Measurements from ENCODE around the gene C2CD4D.

The C2CD4D gene

GRCh38 chr1:151835596-151835995, 4.0 kb downstream of the C2CD4D start:
- DNase-seq (ENCODE audit: extremely low read depth in 1 of 2, low read depth in 1 of 2) = no peak

- no peak for DNase-seq (ENCODE audit: extremely low read depth in 1 of 2, low read depth in 1 of 2)
Observed at GRCh38 chr1:151834239-151834638, 5.4 kb downstream of the C2CD4D start.

- DNase-seq (ENCODE audit: extremely low read depth in 1 of 2, low read depth in 1 of 2) = no peak
Observed at GRCh38 chr1:151833172-151833900, 6.3 kb downstream of the C2CD4D start.

DNA sequence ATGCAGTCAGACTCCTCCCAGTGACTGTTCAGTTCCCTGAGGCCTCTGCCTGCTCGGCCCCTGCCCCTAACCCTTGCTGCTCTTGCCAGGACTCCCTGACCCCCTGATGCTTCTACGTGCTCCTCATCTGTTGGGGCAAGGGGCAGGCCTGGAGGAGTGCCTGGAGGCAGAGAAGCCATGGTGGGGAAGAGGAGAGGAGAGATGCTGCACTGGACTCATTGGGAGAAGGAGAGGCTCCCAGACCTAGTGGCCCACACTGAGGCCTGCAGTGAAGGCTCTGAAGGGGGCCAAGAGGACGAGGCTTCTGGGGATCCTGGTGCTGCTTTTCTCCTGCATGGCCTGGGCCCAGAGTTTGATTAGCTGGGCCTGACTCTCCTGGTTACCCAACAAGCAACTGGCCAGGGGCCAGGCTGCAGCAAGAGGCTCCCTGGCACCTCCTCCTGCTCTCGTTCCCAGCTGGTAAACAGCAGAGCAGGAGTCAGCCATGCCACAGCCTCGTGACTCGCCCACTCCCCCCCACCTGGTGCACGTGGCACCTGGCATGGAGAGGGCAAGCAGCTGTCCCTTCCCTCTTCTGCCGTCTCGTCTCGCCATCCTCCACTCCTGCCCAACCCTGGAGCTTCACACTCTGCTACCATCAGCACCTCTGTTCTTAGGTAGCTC, 7.2 kb downstream of the C2CD4D start:
- no peak for DNase-seq (ENCODE audit: extremely low read depth in 1 of 2, low read depth in 1 of 2)

DNA sequence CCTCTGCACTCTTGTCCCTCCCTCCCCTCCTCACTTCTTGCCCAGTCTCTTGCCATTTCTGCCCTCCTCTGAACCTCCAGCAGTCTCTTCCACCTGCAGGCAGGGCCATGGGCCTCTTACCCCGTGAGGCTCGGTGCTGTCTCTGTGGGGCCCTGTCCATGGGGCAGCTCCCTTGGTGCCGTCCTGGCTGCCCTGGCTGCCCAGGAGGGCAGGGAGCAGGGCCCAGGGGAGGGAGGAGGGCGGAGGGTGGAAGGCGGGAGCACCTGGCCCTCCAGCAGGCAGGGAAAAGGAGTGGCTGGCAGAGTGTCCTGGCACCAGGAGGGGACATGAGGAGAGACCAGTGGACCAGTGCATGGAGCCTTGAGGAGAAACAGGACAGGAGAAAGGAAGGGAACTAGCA, 8.0 kb downstream of the C2CD4D start, which contains the start of gene RORC:
Gene RORC, minus strand, starts transcription at position 198 of the 400 bp plus-strand sequence. Its CDS starts 38 bp downstream, at position 160.
- no peak for DNase-seq (ENCODE audit: extremely low read depth in 1 of 2, low read depth in 1 of 2)

- no peak for DNase-seq (ENCODE audit: extremely low read depth in 1 of 2, low read depth in 1 of 2)
Observed at GRCh38 chr1:151831256-151831591, 8.4 kb downstream of the C2CD4D start.

GRCh38 chr1:151830055-151830454, 9.6 kb downstream of the C2CD4D start:
- no peak for DNase-seq (ENCODE audit: extremely low read depth in 1 of 2, low read depth in 1 of 2)

- no peak for DNase-seq (ENCODE audit: extremely low read depth in 1 of 2, low read depth in 1 of 2)
Observed at GRCh38 chr1:151829352-151830046, 10.1 kb downstream of the C2CD4D start.

DNA sequence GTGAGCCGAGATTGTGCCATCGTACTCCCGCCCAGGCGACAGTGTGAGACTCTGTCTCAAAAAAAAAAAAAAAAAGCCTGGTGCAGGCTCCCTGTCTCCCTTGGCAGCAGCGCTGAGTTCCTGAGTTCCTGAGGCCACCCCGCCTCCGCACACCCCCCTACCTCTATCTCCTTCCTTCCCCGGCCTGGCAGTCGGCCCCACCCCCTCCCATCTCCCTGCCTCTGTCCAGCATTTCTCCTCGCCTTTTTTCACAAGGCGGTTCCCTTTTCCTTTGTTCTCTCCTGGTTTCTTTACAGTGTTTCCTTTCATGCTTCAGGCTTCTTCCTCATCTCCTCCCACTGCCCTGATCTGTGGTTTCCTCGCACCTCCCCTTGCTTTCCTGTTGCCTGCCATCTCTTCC, 10.7 kb downstream of the C2CD4D start:
- no peak for DNase-seq (ENCODE audit: extremely low read depth in 1 of 2, low read depth in 1 of 2)

DNA sequence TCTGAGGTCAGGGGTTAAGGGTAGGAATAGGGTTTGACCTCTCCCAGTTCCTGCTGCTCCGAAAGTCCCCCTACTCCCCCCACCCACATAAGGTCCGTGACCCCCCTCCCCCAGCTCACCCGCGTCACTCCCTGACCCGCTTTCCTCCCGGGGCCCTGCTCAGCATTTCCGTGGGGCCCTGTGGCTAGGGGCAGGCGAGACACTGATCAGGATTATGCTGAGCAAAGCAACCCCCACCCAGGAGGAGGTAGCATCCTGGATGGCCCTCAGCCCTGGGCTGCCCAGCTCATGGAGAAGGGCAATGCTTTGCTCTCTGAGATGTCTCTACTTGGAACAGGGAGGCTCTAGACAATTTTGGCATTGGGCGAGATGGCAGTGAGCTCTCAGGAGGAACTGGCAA, 11.8 kb downstream of the C2CD4D start:
- no peak for DNase-seq (ENCODE audit: extremely low read depth in 1 of 2, low read depth in 1 of 2)

DNA sequence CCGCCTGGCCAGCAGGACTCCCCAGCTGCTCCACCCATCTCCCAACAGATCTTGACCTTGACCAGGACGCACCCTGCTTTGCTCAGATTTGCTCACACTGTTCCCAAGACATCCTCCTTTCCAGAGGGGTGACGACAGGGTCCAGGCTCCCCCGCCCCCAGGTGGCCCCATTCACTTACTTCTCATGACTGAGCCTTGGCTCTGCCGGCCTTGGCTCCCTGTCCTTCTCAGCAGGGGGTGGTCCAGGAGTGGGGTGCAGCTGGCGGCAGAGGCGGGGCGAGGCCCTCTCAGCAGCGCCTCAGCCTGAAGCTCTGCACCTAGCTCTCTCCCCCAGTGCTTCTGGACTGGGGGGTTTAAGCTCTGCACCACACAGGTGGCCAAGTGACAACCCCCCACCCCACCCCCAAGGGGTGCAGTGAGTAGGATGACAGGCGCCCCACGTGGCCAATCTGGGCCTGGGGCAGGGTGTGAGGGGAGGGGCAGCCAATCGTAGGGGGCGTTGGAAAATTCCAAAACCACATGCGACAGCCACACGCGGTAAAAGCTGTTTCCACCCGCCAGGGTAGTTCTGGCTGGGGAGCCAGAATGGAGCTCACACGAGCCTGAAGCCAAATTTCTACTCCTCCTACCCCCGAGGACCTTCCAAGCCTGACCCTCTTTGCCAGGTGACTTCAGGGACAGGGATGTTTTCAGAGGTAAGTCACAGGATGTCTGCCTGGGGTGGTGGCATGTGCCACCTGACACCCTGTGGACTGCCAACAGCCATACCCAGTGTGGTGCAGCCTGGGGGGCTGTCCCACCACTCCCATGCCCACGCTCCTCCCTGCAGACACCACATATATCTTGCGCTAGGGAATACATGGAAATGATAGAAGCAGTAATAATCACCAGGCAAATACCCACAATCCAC, 13.6 kb downstream of the C2CD4D start:
- peak in 1 of 2 donors; percentile 24 for DNase-seq (ENCODE audit: extremely low read depth in 1 of 2, low read depth in 1 of 2)

GRCh38 chr1:151825204-151825603, 14.4 kb downstream of the C2CD4D start:
- no peak for DNase-seq (ENCODE audit: extremely low read depth in 1 of 2, low read depth in 1 of 2)

GRCh38 chr1:151823175-151823574, 16.4 kb downstream of the C2CD4D start:
- DNase-seq (ENCODE audit: extremely low read depth in 1 of 2, low read depth in 1 of 2) = no peak

DNA sequence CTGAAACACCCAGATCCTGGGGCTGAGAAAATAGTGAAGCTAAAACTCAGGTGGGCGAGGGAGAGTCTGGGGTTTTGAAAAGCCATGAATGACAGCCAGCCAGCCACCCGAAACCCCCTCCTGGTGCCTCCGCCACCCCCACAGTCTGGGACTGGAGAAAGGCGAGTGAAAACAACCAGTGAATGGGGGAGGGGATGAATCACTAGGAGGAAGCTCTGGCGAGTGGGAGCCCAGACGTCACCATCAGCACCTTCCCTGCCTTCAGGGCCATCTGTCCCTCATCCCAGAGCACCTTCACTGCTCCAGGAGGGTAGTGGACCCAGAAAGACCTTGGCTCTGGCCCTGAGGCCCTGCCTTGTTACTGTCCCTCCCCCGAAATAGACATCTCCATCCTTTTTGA, 17.2 kb downstream of the C2CD4D start:
- peak in 1 of 2 donors; percentile 79 for DNase-seq (ENCODE audit: extremely low read depth in 1 of 2, low read depth in 1 of 2)

- DNase-seq (ENCODE audit: extremely low read depth in 1 of 2, low read depth in 1 of 2) = no peak
Observed at GRCh38 chr1:151820940-151821339, 18.7 kb downstream of the C2CD4D start.

DNA sequence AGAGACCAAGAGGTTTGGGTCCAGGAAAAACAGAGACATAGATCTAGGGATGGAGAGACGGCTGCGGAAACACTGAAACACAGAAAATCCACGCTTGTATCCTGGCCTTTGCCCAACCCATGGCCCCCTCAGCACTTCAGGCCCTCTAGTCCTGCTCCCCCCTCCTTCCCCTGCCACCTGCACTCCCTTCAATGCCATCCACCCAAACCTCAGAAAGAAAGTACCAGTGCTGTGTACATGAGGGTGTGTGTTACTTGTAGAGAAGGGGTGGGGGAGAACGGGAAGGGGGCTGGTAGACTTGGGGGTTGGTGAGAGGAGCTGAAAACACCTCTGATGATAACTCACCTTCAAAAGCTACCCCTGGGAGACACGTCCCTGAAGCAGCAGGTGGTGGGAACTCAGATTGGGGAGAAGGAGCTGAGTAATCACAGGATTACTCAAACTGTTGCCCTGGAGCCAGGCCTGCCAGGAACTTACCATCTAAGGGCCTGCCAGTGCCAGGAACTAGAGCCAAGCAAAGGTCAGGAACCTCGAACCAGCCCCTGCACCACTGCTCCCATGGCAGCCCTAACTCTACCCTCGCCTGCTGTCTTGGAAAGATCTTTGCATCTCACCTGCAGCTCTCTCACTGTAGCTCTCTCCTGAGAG, 19.5 kb downstream of the C2CD4D start:
- DNase-seq (ENCODE audit: extremely low read depth in 1 of 2, low read depth in 1 of 2) = peak in 1 of 2 donors; percentile 56

DNA sequence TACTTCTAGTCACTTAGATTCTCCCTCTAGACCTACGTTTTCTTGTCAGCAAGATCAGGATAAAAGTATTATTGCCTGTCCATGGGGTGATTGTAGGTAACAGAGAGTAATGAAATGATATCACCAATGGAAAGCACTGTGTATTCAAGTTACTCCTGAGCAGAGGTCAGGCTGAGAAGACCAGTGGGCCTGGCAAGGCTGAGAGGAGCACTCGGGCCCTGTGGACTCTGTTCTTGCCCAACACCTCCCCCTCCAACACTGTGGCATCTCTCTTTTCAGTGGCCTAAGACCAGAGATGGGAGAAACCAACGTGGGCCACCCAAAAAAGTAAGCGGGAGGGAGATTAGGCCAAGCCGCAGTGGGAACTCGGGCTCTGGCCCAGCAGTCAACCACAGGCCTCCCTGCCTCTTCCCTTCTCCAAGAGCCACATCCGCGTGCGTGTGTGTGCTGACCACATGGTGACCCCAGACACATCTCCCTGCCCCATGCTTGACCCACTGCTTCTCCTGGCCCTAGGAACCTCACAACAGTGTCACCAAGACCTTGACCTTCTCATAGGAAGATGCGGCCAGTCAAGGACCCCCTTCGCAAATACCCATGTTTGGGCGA, 20.3 kb downstream of the C2CD4D start:
- no peak for DNase-seq (ENCODE audit: extremely low read depth in 1 of 2, low read depth in 1 of 2)

DNA sequence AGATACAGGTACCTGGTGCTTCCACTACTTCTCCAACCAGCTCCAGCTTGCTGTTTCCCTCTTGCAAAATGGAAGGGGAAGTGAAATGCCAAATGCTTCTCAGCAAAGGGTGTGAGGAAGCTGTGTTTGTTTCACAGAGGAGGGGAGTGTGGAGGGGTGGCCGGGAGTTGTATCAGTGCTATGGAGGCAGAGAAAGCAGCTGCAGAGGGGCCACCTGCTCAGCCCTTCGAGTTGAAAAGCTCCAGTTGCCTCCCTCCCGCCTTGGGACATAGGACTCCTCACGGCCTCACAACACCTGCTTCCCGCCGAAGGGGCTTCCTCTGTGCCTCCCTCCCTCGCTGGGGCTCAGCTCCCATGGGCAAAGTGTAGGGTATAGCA, 22.3 kb downstream of the C2CD4D start:
- DNase-seq (ENCODE audit: extremely low read depth in 1 of 2, low read depth in 1 of 2) = no peak

DNA sequence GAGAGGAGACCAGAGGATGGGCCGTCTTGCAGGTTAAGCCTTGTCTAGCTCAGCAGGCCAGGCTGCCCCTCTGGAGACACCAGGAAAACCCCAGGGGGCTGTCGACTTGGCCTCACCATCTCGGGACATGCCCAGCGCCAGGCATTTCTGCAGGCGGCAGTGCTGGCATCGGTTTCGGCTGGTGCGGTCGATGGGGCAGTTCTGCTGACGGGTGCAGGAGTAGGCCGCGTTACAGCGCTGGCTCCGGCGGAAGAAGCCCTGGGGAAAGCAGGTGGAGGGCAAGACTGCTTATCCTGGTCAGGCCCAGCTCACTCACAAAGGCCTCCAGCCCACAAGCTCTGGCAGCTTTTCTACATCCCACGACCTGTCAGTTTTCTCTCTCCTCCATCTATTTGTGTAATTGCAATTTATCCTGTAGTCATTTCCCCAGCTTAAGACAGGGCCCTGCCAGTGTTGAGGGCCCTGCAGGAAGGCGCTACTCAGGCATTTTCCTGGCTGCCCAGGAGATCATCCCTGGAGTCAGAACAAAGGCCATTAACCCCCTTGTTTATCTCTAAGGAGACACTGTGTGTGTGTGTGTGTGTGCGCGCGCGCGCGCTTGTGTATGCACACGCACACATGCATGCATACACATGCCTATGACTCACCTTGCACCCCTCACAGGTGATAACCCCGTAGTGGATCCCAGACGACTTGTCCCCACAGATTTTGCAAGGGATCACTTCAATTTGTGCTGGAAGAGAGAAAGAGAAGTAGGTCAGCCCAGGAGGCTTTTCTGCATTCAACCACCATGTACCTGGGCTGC, 22.9 kb downstream of the C2CD4D start:
- no peak for DNase-seq (ENCODE audit: extremely low read depth in 1 of 2, low read depth in 1 of 2)

Measured in stimulated activated CD8-positive, alpha-beta memory T cell treated with anti-CD3 and anti-CD28 coated beads, Interleukin-7, amount 100 ng/mL, for 48 hours (primary cell).